IPS-20b (cell line): ENCODE results near the gene ITPKB.

Experiments used
- H3K27ac ChIP-seq: one replicate; pipeline ENCODE4 v1.5.1; 2013; ENCODE audit warnings: low read length
- H3K27me3 ChIP-seq: 2 replicates; pipeline ENCODE4 v1.6.1; 2013; ENCODE audit warnings: mild to moderate bottlenecking, low read length, inconsistent platforms; ENCODE audit not compliant: insufficient read depth
- H3K36me3 ChIP-seq: 2 replicates; pipeline ENCODE4 v1.6.1; 2013; ENCODE audit warnings: low read depth, mild to moderate bottlenecking, inconsistent platforms, low read length, moderate library complexity; ENCODE audit not compliant: insufficient read depth
- H3K4me1 ChIP-seq: 2 replicates; pipeline ENCODE4 v1.6.1; 2013; ENCODE audit warnings: mild to moderate bottlenecking, control low read depth, inconsistent platforms, low read length, moderate library complexity; ENCODE audit not compliant: insufficient read depth
- H3K4me3 ChIP-seq: 2 replicates; pipeline ENCODE4 v1.5.1; 2013; ENCODE audit warnings: mild to moderate bottlenecking, low read length, inconsistent platforms
- H3K9ac ChIP-seq: 2 replicates; pipeline ENCODE4 v1.6.1; 2013; ENCODE audit warnings: low read depth, mild to moderate bottlenecking, inconsistent platforms, low read length, moderate library complexity
- H3K9me3 ChIP-seq: 2 replicates; pipeline ENCODE4 v1.6.1; 2013; ENCODE audit warnings: mild to moderate bottlenecking, low read depth, low read length, inconsistent platforms; ENCODE audit not compliant: insufficient read depth

ITPKB gene

GRCh38 chr1:226656201-226656600 lies 82.9 kb downstream of the ITPKB start:
- Histone ChIP-seq H3K27me3 (no peaks in the 10 kb centered on the region), H3K9me3 (no peaks in the 10 kb centered on the region), H3K27ac (no peak overlapping the region), H3K9ac (no peak overlapping the region), H3K4me1 (peaks cover 26% of the 10 kb centered on the region), H3K36me3 (no peaks in the 10 kb centered on the region), H3K4me3 (no peak overlapping the region)

GRCh38 chr1:226655251-226656163 lies 83.6 kb downstream of the ITPKB start:
- no peak overlapping the region for H3K27ac ChIP-seq

GRCh38 chr1:226654668-226655055 lies 84.4 kb downstream of the ITPKB start:
- Histone ChIP-seq H3K27ac (peak overlapping the region; percentile 46), H3K27me3 (no peaks in the 10 kb centered on the region), H3K4me1 (peaks cover 32% of the 10 kb centered on the region), H3K36me3 (no peaks in the 10 kb centered on the region), H3K9me3 (no peaks in the 10 kb centered on the region), H3K9ac (peak overlapping the region; percentile 60; the same call in 1 of the 2 replicates), H3K4me3 (no peak overlapping the region; the same call in 1 of the 2 replicates)

More at GRCh38 chr1:226655251-226656163, 83.6 kb downstream of the ITPKB start:
- Histone ChIP-seq H3K4me3 (no peak overlapping the region), H3K4me1 (peaks cover 26% of the 10 kb centered on the region), H3K27me3 (no peaks in the 10 kb centered on the region), H3K9me3 (no peaks in the 10 kb centered on the region), H3K9ac (no peak overlapping the region), H3K36me3 (no peaks in the 10 kb centered on the region)

GRCh38 chr1:226654046-226654667 lies 84.9 kb downstream of the ITPKB start:
- peaks cover 32% of the 10 kb centered on the region for H3K4me1 ChIP-seq
- H3K9ac ChIP-seq = peak overlapping the region; percentile 60; the same call in 1 of the 2 replicates
- H3K36me3 ChIP-seq = no peaks in the 10 kb centered on the region
- peak overlapping the region; percentile 46 for H3K27ac ChIP-seq
- no peak overlapping the region; the same call in 1 of the 2 replicates for H3K4me3 ChIP-seq
- H3K9me3 ChIP-seq = no peaks in the 10 kb centered on the region
- no peaks in the 10 kb centered on the region for H3K27me3 ChIP-seq

GRCh38 chr1:226653311-226653921 lies 85.7 kb downstream of the ITPKB start:
- Histone ChIP-seq H3K4me3 (no peak overlapping the region; the same call in 1 of the 2 replicates), H3K9ac (peak overlapping the region; percentile 10; the same call in 1 of the 2 replicates)

GRCh38 chr1:226652613-226653012 lies 86.5 kb downstream of the ITPKB start:
- Histone ChIP-seq H3K4me1 (peaks cover 32% of the 10 kb centered on the region), H3K27ac (no peak overlapping the region), H3K4me3 (no peak overlapping the region)

More at GRCh38 chr1:226653311-226653921, 85.7 kb downstream of the ITPKB start:
- H3K27me3 ChIP-seq = no peaks in the 10 kb centered on the region
- H3K36me3 ChIP-seq = no peaks in the 10 kb centered on the region
- H3K27ac ChIP-seq = peak overlapping the region; percentile 34
- H3K9me3 ChIP-seq = no peaks in the 10 kb centered on the region
- peaks cover 32% of the 10 kb centered on the region for H3K4me1 ChIP-seq

GRCh38 chr1:226651732-226652105 lies 87.4 kb downstream of the ITPKB start:
- no peak overlapping the region for H3K9ac ChIP-seq
- no peak overlapping the region for H3K27ac ChIP-seq
- H3K36me3 ChIP-seq = no peaks in the 10 kb centered on the region
- H3K27me3 ChIP-seq = no peaks in the 10 kb centered on the region
- peaks cover 32% of the 10 kb centered on the region for H3K4me1 ChIP-seq
- no peak overlapping the region for H3K4me3 ChIP-seq
- H3K9me3 ChIP-seq = no peaks in the 10 kb centered on the region

More at GRCh38 chr1:226652613-226653012, 86.5 kb downstream of the ITPKB start:
- Histone ChIP-seq H3K36me3 (no peaks in the 10 kb centered on the region), H3K9ac (no peak overlapping the region), H3K27me3 (no peaks in the 10 kb centered on the region), H3K9me3 (no peaks in the 10 kb centered on the region)

GRCh38 chr1:226651041-226651731 lies 87.9 kb downstream of the ITPKB start:
- Histone ChIP-seq H3K27ac (no peak overlapping the region), H3K9ac (no peak overlapping the region), H3K4me1 (peaks cover 32% of the 10 kb centered on the region), H3K27me3 (no peaks in the 10 kb centered on the region), H3K36me3 (no peaks in the 10 kb centered on the region), H3K4me3 (no peak overlapping the region), H3K9me3 (no peaks in the 10 kb centered on the region)

- Histone ChIP-seq H3K36me3 (no peaks in the 10 kb centered on the region), H3K4me1 (peaks cover 24% of the 10 kb centered on the region), H3K4me3 (no peak overlapping the region), H3K27me3 (no peaks in the 10 kb centered on the region), H3K9ac (no peak overlapping the region), H3K9me3 (no peaks in the 10 kb centered on the region), H3K27ac (no peak overlapping the region)
These were observed 88.7 kb downstream of the ITPKB start for GRCh38 chr1:226650236-226650841.

GRCh38 chr1:226649780-226650179 lies 89.3 kb downstream of the ITPKB start:
- Histone ChIP-seq H3K9me3 (no peaks in the 10 kb centered on the region), H3K27me3 (no peaks in the 10 kb centered on the region), H3K4me1 (peaks cover 19% of the 10 kb centered on the region), H3K4me3 (no peak overlapping the region), H3K36me3 (no peaks in the 10 kb centered on the region), H3K27ac (no peak overlapping the region), H3K9ac (no peak overlapping the region)

GRCh38 chr1:226649244-226649643 lies 89.8 kb downstream of the ITPKB start:
- Histone ChIP-seq H3K9me3 (no peaks in the 10 kb centered on the region), H3K27me3 (no peaks in the 10 kb centered on the region), H3K9ac (no peak overlapping the region), H3K4me3 (no peak overlapping the region), H3K36me3 (no peaks in the 10 kb centered on the region), H3K27ac (no peak overlapping the region), H3K4me1 (peaks cover 13% of the 10 kb centered on the region)
